HepG2 (cell line): ENCODE measurements around the gene STK32C. TPM values are rescaled to one million over a fixed set of nuclear protein-coding genes. Genes with fewer than 3 reads are reported as not detected.

Experiments used
- ATF5 ChIP-seq: sonication (generic); formaldehyde crosslinking; IDR thresholded peaks from 2 replicates; pipeline ENCODE4 v1.4.0; 2020; ENCODE audit warnings: mild to moderate bottlenecking, low read depth, missing genetic modification reagents
- ATF7-NPFF ChIP-seq: sonication (generic); formaldehyde crosslinking; IDR thresholded peaks from 2 replicates; pipeline ENCODE4 v1.8.1; 2023; ENCODE audit warnings: mild to moderate bottlenecking, low read depth, missing genetic modification reagents, moderate library complexity
- CENPBD1 ChIP-seq: sonication (generic); formaldehyde crosslinking; IDR thresholded peaks from 2 replicates; pipeline ENCODE4 v1.8.0; 2022; ENCODE audit warnings: missing genetic modification reagents, low read depth, mild to moderate bottlenecking, borderline replicate concordance
- GRHL1 ChIP-seq: sonication (generic); formaldehyde crosslinking; conservative IDR thresholded peaks from 2 replicates; pipeline ENCODE4 v1.8.0; 2022; ENCODE audit warnings: missing genetic modification reagents
- KLF15 ChIP-seq: sonication (generic); formaldehyde crosslinking; IDR thresholded peaks from 2 replicates; pipeline ENCODE4 v1.8.1; 2023; ENCODE audit warnings: borderline replicate concordance, mild to moderate bottlenecking, inconsistent platforms, missing genetic modification reagents, mixed read lengths
- MTA1 ChIP-seq: sonication (generic); formaldehyde crosslinking; IDR thresholded peaks from 2 replicates; pipeline ENCODE4 v1.4.0; 2020; ENCODE audit warnings: missing genetic modification reagents, mild to moderate bottlenecking, borderline replicate concordance
- NRL ChIP-seq: sonication (generic); formaldehyde crosslinking; IDR thresholded peaks from 2 replicates; pipeline ENCODE4 v1.5.0; 2020; ENCODE audit warnings: missing genetic modification reagents, mild to moderate bottlenecking, moderate library complexity, borderline replicate concordance
- PBX2 ChIP-seq: IDR thresholded peaks from 2 replicates; pipeline ENCODE4 v1.6.1; 2016; ENCODE audit warnings: control low read depth
- RARA ChIP-seq: IDR thresholded peaks from 2 replicates; pipeline ENCODE4 v1.6.1; 2016; ENCODE audit warnings: missing genetic modification reagents, missing compliant biosample characterization
- RERE ChIP-seq: IDR thresholded peaks from 2 replicates; pipeline ENCODE4 v1.6.1; 2016; ENCODE audit warnings: low read depth, missing genetic modification reagents, missing compliant biosample characterization
- SP5 ChIP-seq: IDR thresholded peaks from 2 replicates; pipeline ENCODE4 v1.6.1; 2016; ENCODE audit warnings: low read depth, borderline replicate concordance
- STAG1 ChIP-seq: sonication (generic); formaldehyde crosslinking; IDR thresholded peaks from 2 replicates; pipeline ENCODE4 v1.4.0; 2020; ENCODE audit warnings: missing genetic modification reagents
- TAF1 ChIP-seq: sonication (generic); formaldehyde crosslinking; IDR thresholded peaks from 2 replicates; pipeline ENCODE4 v1.4.0; 2020; ENCODE audit warnings: missing genetic modification reagents
- ZEB1 ChIP-seq: IDR thresholded peaks from 2 replicates; pipeline ENCODE4 v1.6.1; 2012; ENCODE audit warnings: mild to moderate bottlenecking, low read depth, inconsistent platforms; ENCODE audit not compliant: insufficient replicate concordance
- ZMYM2 ChIP-seq: sonication (generic); formaldehyde crosslinking; IDR thresholded peaks from 2 replicates; pipeline ENCODE4 v1.8.0; 2022; ENCODE audit warnings: mild to moderate bottlenecking, missing genetic modification reagents
- ZNF550 ChIP-seq: sonication (generic); formaldehyde crosslinking; IDR thresholded peaks from 2 replicates; pipeline ENCODE4 v1.4.0; 2020; ENCODE audit warnings: mild to moderate bottlenecking, missing genetic modification reagents, borderline replicate concordance
- polyA plus RNA-seq, 8 experiments: library from polyadenylated mRNA; depleted of rRNA in 3 of 8; stranded (reverse) in 7 of 8; unstranded in 1 of 8; fragments of >200 nt; fragmentation: Illumina TruSeq in 4 of 8; extraction: Trizol in 4 of 8; gene quantifications; 2 replicates each; pipeline versions ENCODE4 v1.2.1 to v1.2.3, GENCODE V29; 2011 to 2016; ENCODE audit warnings: low read depth in 4 of 8, missing spikeins in 1 of 8, mixed read lengths in 1 of 8; ENCODE audit not compliant: insufficient read depth in 1 of 8
- total RNA-seq, 5 experiments: library from RNA; depleted of rRNA; stranded (reverse); fragments of >200 nt; fragmentation: Illumina TruSeq; extraction: Trizol; gene quantifications; 2 replicates each; pipeline ENCODE4 v1.2.3, GENCODE V29; 2016; ENCODE audit warnings: low read depth in 1 of 5

STK32C gene
- total and polyA plus RNA-seq, 2 of the 13 experiments (the other 11 are each of a cell fraction or from before 2014, with no cell fraction given): 10.9 to 19.4 TPM

GRCh38 chr10:132331601-132332432 lies 24.1 kb upstream of the STK32C start, which contains the start of gene LRRC27 (continued):
- TF ChIP-seq NRL: peak; percentile 76; the same call in 1 of the 2 replicates
- no peak for TF ChIP-seq PBX2 (CRISPR knock-in tag)
- TF ChIP-seq TAF1: peak; percentile 74
- 0 out of 2 replicates have a peak, but pooled peaks have one; percentile 18 for TF ChIP-seq RERE
- peak; percentile 86 for TF ChIP-seq ZMYM2 (CRISPR knock-in tag)
- TF ChIP-seq STAG1 (CRISPR knock-in tag): peak; percentile 5; the same call in 1 of the 2 replicates
- no peak for TF ChIP-seq ZEB1
- peak; percentile 80; the same call in 1 of the 2 replicates for TF ChIP-seq ATF7-NPFF
- TF ChIP-seq ZNF550 (CRISPR knock-in tag): peak; percentile 75; the same call in 1 of the 2 replicates
- TF ChIP-seq RARA (CRISPR knock-in tag): no peak
- peak; percentile 89; the same call in 1 of the 2 replicates for TF ChIP-seq SP5 (CRISPR knock-in tag)
- peak; percentile 22 for TF ChIP-seq MTA1 (CRISPR knock-in tag)
- no peak for TF ChIP-seq GRHL1
- no peak for TF ChIP-seq CENPBD1 (CRISPR knock-in tag)
- TF ChIP-seq KLF15 (CRISPR knock-in tag): no peak
- no peak for TF ChIP-seq ATF5 (CRISPR knock-in tag)
